SK-N-DZ (cell line): Measurements from ENCODE around the gene JTB. TPM values are rescaled to one million over a fixed set of nuclear protein-coding genes. Genes with fewer than 3 reads are reported as not detected.
A peak's percentile ranks its signal among the peaks of the same experiment; 100 is the strongest.
"Not testable (repeated sequence)": the region's sequence is repeated elsewhere in the genome, so short reads cannot be mapped to it uniquely, and the experiment has no call there.

Source experiments
- DNase-seq: peaks from one replicate; pipeline ENCODE4 v3.0.0-alpha.2; 2015; ENCODE audit warnings: low spot score
- polyA plus RNA-seq, 2 experiments: library from polyadenylated mRNA; depleted of rRNA; stranded (reverse); fragments of >200 nt; gene quantifications; 2 replicates each; pipeline ENCODE4 v1.2.3, GENCODE V29; 2014

Gene JTB
- 268 and 278 TPM in 2 replicates for polyA plus RNA-seq (2014; cell fraction: cytosol; rRNA removed)
- polyA plus RNA-seq (2014; cell fraction: nucleus; rRNA removed): 282 and 326 TPM in 2 replicates

DNA sequence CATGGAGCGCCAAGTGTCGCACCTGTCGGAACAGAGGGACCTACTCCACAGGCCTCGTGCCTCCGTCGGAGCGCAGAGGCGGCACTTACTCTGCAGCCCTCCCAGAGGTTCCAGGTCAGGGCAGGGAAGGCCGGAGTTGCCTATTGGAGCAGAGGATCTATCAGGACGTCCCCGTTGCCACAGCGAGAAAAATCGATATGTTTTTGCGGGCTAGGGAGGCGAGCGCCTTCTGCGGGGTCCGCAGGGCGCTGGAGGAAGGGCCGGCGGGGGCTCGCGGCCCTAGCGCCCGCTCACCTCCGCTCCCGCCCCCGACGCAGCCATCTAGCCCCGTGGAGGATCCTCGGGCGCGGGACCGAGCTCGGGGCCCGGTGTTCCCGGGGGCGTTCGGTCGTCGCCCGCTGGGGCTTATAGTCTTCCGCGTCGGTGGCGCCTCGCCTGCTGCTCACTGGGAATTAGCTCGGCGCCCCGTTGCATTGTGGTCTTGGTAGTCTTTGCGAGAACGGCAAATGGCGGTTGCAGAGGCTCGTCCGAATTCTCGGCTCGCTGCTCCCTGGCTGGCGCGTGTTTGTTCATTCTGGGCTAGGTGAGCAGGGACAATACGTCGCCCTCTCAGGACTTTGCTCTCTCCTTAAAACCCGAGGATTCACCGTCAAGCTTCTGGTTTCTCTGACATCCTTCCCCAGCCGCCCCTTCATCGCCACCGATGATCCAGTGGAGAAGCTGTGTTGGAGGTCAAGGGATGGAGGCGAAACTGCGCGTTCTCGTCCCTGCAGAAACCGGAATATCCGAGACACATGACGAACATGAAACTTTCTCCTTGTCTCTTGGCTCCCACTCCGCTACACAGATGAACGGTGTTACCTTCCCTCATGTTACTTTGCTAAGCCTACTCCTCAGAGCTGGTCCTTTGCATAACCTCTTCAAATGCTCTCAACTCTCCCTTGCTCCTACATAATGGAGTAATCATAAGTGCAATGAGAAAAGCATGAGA lies at the start of gene JTB:
Gene JTB (minus strand): TSS at position 425 of the 991 bp plus-strand sequence. CDS start 422 bp downstream, at position 3.
- peak; percentile 87 for DNase-seq

DNA sequence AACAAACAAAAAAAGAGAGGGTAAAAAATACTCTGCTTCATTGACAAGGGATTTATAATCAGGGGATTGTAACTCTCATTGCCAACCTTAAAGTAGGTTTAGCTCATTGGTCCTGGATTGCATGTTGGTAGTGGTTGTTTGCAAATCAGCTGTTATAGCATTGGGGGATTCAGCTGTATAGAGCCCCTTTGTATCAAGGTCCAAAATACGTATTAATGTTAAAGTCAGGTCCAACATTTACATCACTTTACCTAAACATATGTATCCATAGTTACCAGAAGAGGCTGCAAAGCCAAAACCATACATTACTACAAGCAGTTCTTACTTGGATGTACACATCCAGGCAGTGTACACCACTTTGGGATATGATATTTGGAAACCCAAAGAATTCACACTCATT lies 42.5 kb upstream of the JTB start:
- no peak for DNase-seq

DNA sequence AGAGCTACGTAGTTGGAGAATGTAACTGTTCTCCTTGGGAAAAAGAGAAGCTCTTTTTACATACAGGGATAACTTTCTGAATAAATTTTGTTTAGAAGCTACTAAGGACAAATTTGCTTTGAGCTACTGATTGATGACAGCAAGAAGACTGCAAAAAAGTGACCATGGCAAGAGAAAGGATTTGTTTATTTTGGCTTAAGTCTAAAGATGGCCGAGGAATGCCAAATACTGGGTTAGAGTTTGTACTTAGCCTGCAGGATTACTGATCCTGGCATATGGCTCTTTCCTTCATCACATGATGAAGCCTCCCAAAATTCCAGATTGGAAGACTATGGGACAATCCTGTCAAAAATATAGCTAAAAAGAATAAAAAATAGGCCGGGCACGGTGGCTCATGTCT lies 41.8 kb upstream of the JTB start:
- DNase-seq: no peak

DNA sequence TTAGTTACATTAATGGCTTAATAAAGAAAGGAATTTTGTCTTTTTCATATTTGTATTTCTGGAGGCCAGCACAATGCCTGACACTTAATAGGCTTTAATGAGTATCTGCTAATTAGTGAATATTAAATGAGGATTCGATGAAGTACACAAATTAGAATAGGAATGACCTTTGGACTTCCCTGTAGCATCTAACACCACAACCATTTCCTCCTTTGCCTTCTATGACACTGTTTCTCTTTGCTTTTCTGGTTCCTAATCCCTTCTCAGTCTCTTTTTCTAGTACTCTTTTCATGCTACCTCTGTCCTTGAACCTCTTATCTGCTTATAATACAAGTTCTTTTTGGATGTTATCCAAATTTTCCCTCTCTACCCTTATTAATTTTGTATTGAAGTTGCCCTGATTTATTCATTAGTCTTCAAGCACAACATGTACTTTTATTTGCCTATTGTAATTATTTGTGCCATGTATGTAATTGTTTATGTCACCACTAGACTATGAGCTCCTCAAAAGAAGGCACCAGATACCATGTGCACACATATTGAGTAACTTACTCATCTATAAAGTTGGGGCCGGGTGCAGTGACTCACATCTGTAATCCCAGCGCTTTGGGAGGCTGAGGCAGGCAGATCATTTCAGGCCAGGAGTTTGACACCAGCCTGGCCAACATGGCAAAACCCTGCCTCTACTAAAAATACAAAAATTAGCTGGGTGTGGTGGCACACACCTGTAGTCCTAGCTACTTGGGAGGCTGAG lies 36.9 kb upstream of the JTB start:
- no peak for DNase-seq

DNA sequence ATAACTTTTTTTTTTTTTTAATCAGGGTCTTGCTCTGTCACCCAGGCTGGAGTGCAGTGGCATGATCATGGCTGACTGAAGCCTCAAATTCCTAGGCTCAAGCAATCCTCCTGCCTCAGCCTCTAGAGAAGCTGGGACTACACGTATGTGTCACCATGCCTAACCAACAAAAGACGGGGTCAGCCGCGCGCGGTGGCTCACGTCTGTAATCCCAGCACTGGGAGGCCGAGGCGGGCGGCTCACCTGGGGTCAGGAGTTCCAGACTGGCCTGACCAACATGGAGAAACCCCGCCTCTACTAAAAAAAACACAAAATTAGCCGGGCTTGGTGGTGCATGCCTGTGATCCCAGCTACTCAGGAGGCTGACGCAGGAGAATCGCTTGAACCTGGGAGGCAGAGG lies 35.1 kb upstream of the JTB start:
- not testable (repeated sequence) for DNase-seq

DNA sequence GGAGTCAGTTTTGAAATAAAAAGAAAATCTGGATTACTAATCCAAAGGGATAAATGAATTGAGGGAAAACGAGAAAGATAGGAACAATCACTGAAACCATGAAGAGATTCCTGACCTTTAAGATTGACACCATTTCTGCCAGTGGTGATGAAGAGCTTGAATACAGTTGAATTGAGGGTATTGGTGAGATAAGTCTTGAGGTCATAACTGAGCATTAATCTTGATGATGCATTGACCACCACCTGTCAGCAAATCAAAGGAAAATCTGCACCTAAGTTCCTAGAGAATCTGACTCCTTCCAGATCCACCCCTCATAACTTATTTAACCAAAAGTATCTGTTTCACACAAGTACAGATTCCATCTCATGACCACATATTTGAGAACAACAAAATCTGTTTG lies 34.7 kb upstream of the JTB start:
- no peak for DNase-seq

DNA sequence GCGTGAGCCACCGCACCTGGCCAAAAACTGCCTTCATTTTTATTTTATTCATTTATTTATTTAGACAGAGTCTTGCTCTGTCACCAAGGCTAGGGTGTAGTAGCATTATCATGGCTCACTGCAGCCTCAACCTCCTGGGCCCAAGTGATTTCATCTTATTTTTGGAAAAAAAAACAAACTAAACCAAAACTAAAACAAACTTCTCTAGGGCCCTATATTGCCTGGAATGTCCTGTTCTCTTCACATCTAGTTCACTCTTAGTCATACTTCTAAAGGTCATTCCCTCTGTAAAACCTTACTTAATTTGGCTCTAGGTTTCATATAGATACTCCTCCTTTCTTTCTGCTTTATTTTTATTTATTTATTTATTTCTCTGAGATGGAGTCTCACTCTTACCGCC lies 28.7 kb upstream of the JTB start:
- DNase-seq: no peak

DNA sequence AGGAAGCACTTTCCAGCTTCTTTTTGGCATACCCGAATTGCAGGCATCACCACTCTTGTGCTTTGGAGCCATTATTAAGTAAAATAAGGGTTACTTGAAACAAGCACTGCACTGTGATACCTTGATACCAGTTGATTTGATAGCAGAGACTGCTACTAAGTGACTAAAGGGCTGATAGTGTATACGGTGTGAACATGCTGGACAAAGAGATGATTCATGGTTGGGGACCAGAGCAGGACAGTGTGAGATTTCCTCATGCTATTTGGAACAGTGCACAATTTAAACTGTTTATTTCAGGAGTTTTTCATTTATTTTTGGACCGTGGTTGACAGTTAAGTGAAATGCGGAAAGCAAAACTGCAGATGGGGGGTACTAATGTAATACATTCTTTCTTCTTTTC lies 22.9 kb upstream of the JTB start:
- no peak for DNase-seq

DNA sequence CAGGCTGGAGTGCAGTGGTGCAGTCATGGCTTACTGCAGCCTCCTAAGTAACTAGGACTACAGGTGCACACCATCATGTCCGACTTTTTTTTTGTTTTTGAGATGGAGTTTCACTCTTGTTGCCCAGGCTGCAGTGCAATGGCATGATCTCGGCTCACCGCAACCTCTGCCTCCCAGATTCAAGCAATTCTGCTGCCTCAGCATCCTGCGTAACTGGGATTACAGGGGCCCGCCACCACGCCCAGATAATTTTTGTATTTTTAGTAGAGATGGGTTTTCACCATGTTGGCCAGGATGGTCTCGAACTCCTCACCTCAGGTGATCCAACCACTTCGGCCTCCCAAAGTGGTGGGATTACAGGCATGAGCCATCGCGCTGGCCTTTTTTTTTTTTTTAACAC lies 19.4 kb upstream of the JTB start:
- not testable (repeated sequence) for DNase-seq

DNA sequence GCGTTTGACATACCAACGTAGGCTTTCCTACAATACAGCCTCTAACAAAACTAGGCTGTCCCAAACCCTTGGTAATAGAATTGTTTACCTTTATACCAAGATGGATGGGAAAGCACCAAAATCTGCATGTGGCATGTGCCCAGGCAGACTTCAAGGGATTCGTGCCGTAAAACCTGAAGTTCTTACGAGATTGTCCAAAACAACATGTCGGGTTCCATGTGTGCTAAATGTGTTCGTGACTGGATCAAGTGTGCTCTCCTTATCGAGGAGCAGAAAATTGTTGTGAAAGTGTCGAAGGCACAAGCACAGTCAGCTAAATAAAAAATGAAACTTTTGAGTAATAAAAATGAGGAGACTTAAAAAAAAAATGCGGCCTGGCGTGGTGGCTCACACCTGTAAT lies 18.2 kb upstream of the JTB start:
- DNase-seq: no peak

DNA sequence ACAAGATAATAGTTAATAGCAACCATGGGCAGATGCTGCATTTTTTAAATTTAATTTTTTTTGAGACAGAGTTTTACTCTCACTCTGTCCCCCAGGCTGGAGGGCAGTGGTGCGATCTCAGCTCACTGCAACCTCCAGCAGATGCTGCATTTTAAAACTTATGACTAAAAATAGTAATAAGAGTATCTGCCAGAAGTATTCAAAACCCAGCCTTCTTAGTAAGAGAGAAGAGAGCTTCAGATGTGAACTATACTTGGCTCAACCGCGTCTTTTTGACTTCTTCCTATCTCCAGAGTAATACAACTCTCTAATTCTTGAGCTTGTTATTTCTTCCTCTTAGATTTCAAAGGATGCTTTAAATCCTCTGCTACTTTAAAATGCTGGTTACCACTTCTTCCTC lies 17.7 kb upstream of the JTB start:
- DNase-seq: no peak

DNA sequence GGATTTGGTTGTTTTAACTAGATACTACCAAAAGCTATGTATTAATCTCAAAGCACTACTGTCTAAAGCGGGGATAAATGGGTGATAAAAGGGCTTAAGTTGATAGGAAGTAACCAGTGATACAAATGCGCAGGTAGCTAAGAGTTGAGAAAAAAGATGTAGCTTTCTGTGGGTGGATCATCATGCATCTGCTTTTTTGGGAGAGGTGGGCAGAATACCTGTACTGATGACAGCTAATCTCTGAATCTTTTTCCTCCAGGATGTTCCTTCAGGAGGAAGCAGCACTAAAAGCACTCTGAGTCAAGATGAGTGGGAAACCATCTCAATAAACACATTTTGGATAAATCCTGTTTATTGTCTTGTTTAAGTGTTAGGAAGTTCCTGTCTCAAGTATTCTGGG lies 14.3 kb upstream of the JTB start:
- DNase-seq: no peak

DNA sequence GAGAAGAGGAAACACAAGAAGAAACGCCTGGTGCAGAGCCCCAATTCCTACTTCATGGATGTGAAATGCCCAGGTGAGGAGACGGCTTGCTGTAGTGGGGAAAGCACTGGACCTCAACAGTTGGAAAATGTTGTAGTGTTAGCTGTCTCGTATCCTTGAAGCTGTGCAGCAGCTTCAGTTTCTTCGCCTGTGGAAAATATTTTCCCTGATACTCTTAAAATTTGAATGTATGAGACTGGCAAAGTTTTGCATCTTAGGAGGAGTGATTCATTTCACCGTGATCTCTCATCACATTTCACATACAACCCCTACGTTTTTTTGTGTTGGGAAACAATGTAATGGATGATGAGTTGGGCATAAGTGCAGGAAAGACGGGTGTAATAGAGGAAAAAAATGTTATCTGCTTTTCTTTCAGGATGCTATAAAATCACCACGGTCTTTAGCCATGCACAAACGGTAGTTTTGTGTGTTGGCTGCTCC lies 13.7 kb upstream of the JTB start:
- DNase-seq: no peak

DNA sequence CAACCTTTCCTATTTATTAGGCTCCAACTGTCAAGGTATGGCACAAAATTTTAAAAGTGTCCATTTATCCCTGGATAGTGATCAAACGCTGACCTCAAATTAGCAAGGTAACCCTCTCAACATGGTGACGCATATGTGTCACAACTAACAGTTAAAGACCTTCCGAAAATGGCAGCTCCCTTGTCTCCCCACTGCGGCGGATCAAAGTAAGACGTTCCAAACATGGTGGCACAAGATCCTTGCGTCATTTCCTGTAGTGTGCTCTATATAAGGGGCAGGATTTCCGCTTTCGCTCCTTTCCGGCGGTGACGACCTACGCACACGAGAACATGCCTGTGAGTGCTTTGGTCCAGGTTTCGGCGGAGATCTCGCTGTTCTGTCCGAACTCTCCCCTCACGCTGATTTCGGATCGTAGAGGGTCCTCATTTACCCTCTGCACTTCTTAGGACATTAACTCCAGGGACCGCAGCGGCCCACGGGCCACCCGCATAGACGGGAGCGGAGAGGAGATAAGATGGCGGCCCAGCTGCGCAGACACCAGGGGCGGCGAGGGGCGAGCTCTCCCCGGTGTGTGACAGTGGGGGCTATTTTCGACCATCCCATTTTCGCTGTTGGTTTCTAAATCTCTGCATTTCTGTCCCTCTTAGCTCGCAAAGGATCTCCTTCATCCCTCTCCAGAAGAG lies 13.1 kb upstream of the JTB start, which contains the start of gene RPS27:
Gene RPS27 (plus strand): TSS at position 295 of the 683 bp plus-strand sequence. CDS start 35 bp downstream, at position 330.
- DNase-seq: peak; percentile 99

DNA sequence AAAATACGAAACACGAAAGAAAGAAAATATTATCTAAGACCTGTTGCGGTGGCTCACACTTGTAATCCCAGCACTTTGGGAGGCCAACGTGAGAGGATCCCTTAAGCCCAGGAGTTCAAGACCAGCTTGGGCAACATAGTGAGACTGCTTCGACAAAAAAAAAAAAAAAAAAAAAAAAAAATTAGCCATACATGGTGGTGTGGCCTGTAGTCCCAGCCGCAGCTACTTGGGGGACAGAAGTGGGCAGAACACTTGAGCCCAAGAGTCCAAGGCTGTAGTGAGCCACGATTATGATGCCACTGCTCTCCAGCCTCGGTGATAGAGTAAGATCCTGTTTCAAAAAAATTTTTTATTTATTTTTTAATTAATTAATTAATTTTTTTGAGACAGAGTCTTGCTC lies 10.1 kb upstream of the JTB start:
- no peak for DNase-seq

DNA sequence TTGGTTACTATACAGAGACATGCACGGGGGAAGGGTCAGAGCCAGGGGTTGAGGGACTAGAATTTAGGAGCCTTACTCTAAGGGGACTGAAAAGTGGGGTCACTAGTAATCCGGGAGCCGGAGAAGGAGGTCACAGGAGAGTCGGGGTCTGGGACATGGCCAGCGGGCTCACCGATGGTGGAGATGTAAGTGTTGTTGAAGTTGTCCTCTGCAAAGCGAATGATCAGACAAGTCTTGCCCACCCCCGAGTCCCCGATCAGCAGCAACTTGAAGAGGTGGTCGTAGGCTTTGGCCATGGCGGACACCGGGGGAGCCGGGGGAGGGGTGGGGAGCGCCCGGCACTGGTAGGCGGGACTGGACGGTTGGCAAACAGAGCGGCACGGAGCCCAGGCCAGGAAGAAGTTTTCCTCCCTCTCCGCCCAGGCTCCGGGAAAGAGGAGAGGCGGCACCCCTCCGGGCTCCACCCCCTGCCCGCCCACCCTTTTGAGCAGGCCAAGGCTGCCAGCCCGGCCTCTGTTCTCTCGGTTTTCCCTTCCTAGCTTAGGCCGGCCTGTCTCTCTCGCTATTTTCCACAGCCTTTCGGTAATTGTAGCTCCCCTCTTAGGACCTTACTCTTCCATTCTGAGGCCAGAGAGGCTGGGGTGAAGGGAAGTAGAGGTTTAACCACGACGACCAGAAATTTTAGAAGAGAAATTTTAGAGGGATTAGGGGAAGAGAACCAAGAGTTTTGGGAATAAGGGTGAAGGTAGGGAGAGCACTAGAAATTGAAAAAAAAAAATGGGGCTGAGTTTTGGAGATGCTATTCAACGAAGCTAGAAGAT lies 8.7 kb upstream of the JTB start, which contains the start of gene RAB13:
Gene RAB13 (minus strand): TSS at position 399 of the 821 bp plus-strand sequence. CDS start 103 bp downstream, at position 296.
- DNase-seq: peak; percentile 86

DNA sequence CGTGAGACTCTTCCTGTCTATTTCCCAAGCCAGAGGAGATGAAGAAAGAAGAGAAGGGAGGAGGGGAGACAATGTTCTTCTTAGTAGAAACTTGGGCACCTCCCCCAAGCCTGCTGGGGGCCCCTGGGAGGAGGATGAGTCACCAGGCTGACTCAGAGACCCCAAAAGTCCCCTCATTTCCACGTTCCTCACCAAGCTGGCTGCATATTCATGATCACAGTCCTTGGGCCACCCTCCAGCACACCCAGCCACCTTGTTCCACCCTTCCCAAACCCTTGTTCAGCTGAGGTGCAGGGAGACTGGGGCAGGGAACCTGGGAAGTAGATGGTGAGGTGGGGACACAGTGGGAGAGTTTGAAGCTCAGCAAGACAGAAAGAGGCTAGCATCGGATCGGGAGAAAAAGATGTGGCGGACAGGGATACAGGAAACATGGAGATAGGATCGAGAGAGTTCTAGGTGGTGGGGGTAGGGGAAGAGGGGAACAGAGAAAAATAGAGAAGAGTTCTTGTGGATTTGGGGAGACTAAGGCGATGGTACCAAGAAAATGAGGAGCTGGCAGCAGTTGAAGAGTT lies 8.0 kb upstream of the JTB start:
- DNase-seq: no peak

DNA sequence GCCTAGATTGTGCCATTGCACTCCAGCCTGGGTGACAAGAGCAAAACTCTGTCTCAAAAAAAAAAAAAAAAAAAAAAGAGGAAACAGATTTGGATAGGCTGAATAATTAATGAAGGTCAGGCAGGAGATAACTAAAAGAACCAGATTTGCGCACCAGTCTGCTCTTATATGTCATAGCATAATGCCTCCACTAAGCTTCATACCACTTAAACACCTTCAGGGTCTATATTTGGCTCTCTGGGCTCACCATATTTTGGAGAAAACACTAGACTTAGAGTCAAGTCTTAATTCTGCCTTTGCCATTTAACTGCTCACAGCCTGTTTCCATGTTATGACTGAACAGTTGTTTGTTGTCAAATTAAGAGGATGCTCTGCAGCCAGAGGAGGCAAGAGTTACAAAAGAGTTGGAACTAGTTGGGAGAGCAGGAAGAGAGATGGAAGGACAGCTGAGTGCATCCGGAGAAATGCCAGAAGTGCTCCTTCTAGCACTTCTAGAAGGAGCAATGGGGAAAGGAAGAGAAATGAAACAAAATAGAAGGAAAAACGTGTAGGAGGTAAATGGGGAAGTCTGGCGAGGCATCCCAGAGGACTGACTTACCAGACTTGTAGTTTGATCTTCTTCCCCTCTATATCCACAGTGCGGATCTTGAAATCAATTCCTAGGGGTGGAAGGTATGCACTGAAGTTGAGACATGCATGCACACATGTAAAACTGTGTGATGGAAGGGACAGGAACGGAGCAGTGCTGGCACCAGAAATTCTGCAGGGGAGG lies 6.8 kb upstream of the JTB start:
- DNase-seq: no peak

DNA sequence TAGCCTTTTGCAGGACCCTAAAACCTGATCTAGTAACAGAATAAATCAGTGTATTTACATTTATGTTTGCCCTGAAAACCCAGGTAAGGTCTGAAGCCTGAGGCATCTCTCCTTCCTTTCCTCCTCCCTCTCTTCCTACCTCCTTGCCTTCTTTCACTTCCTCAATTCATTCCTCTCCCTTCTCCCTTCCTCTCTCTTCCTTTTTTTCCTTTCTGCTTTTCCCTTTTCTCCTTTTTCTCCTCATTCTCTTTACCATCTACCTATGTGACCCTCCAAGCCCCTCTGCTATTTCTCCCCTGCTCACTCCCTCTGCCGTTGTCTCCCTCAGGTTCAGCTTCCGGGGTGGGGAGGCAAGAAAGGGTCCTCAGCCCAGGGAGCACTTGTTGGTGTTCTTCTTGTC lies 4.3 kb upstream of the JTB start:
- DNase-seq: not testable (repeated sequence)
